PC-3 (cell line): ENCODE measurements around the gene IDS. TPM values are rescaled to one million over a fixed set of nuclear protein-coding genes. Genes with fewer than 3 reads are reported as not detected.
"Not testable (repeated sequence)": the region's sequence is repeated elsewhere in the genome, so short reads cannot be mapped to it uniquely, and the experiment has no call there.

Experiments used
- ATAC-seq: fragments of 200-7000 bp; cut with Tn5 transposase; 2 replicates; pipeline ENCODE4 v1.9.1; 2020; ENCODE audit warnings: mild to moderate bottlenecking, moderate library complexity
- BruUV-seq: library from RNA; stranded (reverse); fragments of 400-500 nt; replicated peaks from 2 replicates; lab custom pipeline; 2021; lab: Mats Ljungman, UMichigan
- CTCF ChIA-PET: fragments of 300-600 bp; sonication (Branson Sonifier 250); formaldehyde crosslinking; loops from one replicate; lab custom pipeline; 2022; ENCODE audit warnings: antibody characterized with exemption; lab: Charles Lee
- POLR2A ChIA-PET: fragments of 300-600 bp; sonication (Branson Sonifier 250); formaldehyde crosslinking; loops from one replicate; lab custom pipeline; 2022; ENCODE audit warnings: antibody characterized with exemption; ENCODE audit not compliant: unreplicated experiment; lab: Charles Lee
- DNase-seq: peaks from one replicate; pipeline ENCODE4 v3.0.0-alpha.2; 2015
- H2AFZ ChIP-seq: fragments of 300-600 bp; sonication (generic); 2 replicates; pipeline ENCODE4 v1.6.0; 2016; ENCODE audit warnings: antibody characterized with exemption, low read length
- H3F3A ChIP-seq: fragments of 300-600 bp; sonication (generic); one replicate; pipeline ENCODE4 v1.6.0; 2017; ENCODE audit warnings: antibody characterized with exemption, low read length, control low read depth, mild to moderate bottlenecking; ENCODE audit not compliant: unreplicated experiment
- H3K27ac ChIP-seq: fragments of 300-600 bp; sonication (generic); 2 replicates; pipeline ENCODE4 v1.5.1; 2016; ENCODE audit warnings: mild to moderate bottlenecking, low read length
- H3K27me3 ChIP-seq: fragments of 300-600 bp; sonication (generic); 2 replicates; pipeline ENCODE4 v1.6.1; 2016; ENCODE audit warnings: low read length, mixed read lengths
- H3K36me3 ChIP-seq: fragments of 300-600 bp; sonication (generic); 2 replicates; pipeline ENCODE4 v1.6.1; 2016; ENCODE audit warnings: low read depth, mixed run types, low read length, mixed read lengths
- H3K4me1 ChIP-seq: fragments of 300-600 bp; sonication (generic); 2 replicates; pipeline ENCODE4 v1.5.1; 2016; ENCODE audit warnings: low read length; ENCODE audit not compliant: insufficient read depth
- H3K4me2 ChIP-seq: fragments of 300-600 bp; sonication (generic); 2 replicates; pipeline ENCODE4 v1.6.0; 2016; ENCODE audit warnings: low read length
- H3K4me3 ChIP-seq: fragments of 300-600 bp; sonication (generic); 2 replicates; pipeline ENCODE4 v1.5.1; 2016; ENCODE audit warnings: mild to moderate bottlenecking, low read length, mixed read lengths
- H3K79me2 ChIP-seq: fragments of 300-600 bp; sonication (generic); 2 replicates; pipeline ENCODE4 v1.6.1; 2017; ENCODE audit warnings: low read length, mixed read lengths
- H3K9ac ChIP-seq: fragments of 300-600 bp; sonication (generic); 2 replicates; pipeline ENCODE4 v1.6.0; 2016; ENCODE audit warnings: mild to moderate bottlenecking, low read length
- H3K9me2 ChIP-seq: fragments of 300-600 bp; sonication (generic); replicated peaks from 2 replicates; pipeline ENCODE4 v1.6.1; 2016; ENCODE audit warnings: mixed run types, low read length, mixed read lengths
- H3K9me3 ChIP-seq: fragments of 300-600 bp; sonication (generic); 2 replicates; pipeline ENCODE4 v1.6.1; 2016; ENCODE audit warnings: low read length, mixed read lengths
- H4K20me1 ChIP-seq: fragments of 300-600 bp; sonication (generic); 2 replicates; pipeline ENCODE4 v1.6.1; 2016; ENCODE audit warnings: low read length, mixed read lengths
- CTCF ChIP-seq: fragments of 300-600 bp; sonication (generic); conservative IDR thresholded peaks from 2 replicates; pipeline ENCODE4 v1.5.1; 2017; ENCODE audit warnings: antibody characterized with exemption, low read depth, mild to moderate bottlenecking, low read length
- EZH2 ChIP-seq: fragments of 300-600 bp; sonication (generic); IDR thresholded peaks from one replicate; pipeline ENCODE4 v1.6.1; 2017; ENCODE audit warnings: antibody characterized with exemption, mild to moderate bottlenecking, low read length; ENCODE audit not compliant: unreplicated experiment
- EZH2phosphoT487 ChIP-seq: fragments of 300-600 bp; sonication (generic); IDR thresholded peaks from 2 replicates; pipeline ENCODE4 v1.6.1; 2018; ENCODE audit warnings: mild to moderate bottlenecking, antibody characterized with exemption, low read length, borderline replicate concordance
- intact Hi-C: fragments of 100-400 bp; cut with micrococcal nuclease; formaldehyde crosslinking; loops from 2 replicates; pipeline ENCODE4 v1.9.0; 2023
- total RNA-seq: library from RNA; depleted of rRNA; stranded (reverse); fragments of >200 nt; gene quantifications from 2 replicates; pipeline ENCODE4 v1.2.3, GENCODE V29; 2014

Gene IDS
- total RNA-seq, 1 experiment from 2014 or later = 72.9 TPM

- ATAC-seq (no peak), DNase-seq (no peak)
- Histone ChIP-seq H3F3A (no peaks in the 10 kb centered on the region), H3K9me3 (no peaks in the 10 kb centered on the region), H3K9me2 (no peaks in the 10 kb centered on the region), H3K4me1 (peaks cover 37% of the 10 kb centered on the region), H3K4me2 (peak overlapping the region; percentile 97), H3K4me3 (peak overlapping the region; percentile 86; the same call in 1 of the 2 replicates), H2AFZ (peak overlapping the region; percentile 67), H4K20me1 (peaks cover 7% of the 10 kb centered on the region; the same call in 1 of the 2 replicates), H3K27ac (0 out of 2 replicates have a peak overlapping the region, but pooled peaks have one; percentile 10), H3K79me2 (peaks cover 22% of the 10 kb centered on the region), H3K36me3 (peaks cover 14% of the 10 kb centered on the region; the same call in 1 of the 2 replicates), H3K9ac (no peak overlapping the region; the same call in 1 of the 2 replicates), H3K27me3 (no peaks in the 10 kb centered on the region)
- ChIA-PET POLR2A (interaction anchor here (0.6 to 0.7 kb wide), 2 partner anchors 11 to 33 kb away, joined by 4 to 6 read pairs; no protein-coding TSS in a partner anchor), CTCF (no interaction called here)
- TF ChIP-seq EZH2phosphoT487 = no peak
- no peak for TF ChIP-seq CTCF
- no peak for TF ChIP-seq EZH2
- BruUV-seq = no TSS peak
- intact Hi-C loops = loop anchor here (1.0 kb wide), 1 partner anchor 10 kb away; no protein-coding TSS in a partner anchor
Observed at GRCh38 chrX:149505671-149506070, 565 bp upstream of the IDS start.

DNA sequence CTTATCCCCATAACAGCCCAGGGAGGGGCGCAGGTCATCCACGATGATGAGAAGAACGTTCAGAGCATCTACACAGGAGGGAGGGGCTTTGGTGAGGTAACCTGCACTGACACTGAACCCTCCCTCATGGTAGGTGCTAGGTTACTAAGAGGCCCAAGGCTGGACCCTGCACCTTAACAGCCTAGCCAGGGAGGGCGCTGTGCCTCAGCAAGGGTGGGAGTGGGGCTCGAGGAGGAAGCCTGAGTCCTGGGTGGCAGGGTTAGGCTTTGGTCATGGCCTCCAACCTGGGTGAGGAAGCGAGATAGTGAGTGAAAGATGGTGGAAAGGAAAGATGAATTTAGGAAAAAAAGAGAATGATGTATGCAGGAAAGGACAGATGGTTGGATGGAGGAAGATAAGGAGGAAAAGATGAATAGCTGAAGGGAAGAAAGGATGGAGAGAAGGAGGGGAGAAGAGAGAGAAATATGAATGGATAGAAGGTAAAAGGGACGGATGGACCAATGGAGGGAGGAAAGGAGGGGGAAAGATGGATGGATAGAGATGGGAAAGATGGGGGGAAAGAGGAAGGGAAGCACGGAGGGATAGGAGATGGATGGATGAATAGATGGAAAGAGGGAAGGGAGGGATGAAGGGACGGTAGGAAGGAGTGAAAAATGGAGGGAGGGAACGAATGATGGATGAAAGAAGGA lies 736 bp downstream of the IDS start:
- Histone ChIP-seq H3K9me2 (no peaks in the 10 kb centered on the region), H3K27me3 (no peaks in the 10 kb centered on the region), H3K4me1 (peaks cover 27% of the 10 kb centered on the region), H3K9ac (peak overlapping the region; percentile 82), H3K9me3 (no peaks in the 10 kb centered on the region), H3K36me3 (peaks cover 14% of the 10 kb centered on the region; the same call in 1 of the 2 replicates), H2AFZ (no peak overlapping the region), H3K79me2 (peaks cover 22% of the 10 kb centered on the region), H3K4me3 (peak overlapping the region; percentile 86), H3K27ac (peak overlapping the region; percentile 67), H4K20me1 (peaks cover 7% of the 10 kb centered on the region; the same call in 1 of the 2 replicates), H3K4me2 (peak overlapping the region; percentile 97), H3F3A (no peaks in the 10 kb centered on the region)
- TF ChIP-seq EZH2phosphoT487 = no peak
- TF ChIP-seq CTCF = peak; percentile 49
- TF ChIP-seq EZH2 = no peak
- POLR2A ChIA-PET = no interaction called here
- CTCF ChIA-PET = no interaction called here
- ATAC-seq (no peak), DNase-seq (peak; percentile 30)
- BruUV-seq = TSS peak; percentile 53
- intact Hi-C loops = no loop called here

DNA sequence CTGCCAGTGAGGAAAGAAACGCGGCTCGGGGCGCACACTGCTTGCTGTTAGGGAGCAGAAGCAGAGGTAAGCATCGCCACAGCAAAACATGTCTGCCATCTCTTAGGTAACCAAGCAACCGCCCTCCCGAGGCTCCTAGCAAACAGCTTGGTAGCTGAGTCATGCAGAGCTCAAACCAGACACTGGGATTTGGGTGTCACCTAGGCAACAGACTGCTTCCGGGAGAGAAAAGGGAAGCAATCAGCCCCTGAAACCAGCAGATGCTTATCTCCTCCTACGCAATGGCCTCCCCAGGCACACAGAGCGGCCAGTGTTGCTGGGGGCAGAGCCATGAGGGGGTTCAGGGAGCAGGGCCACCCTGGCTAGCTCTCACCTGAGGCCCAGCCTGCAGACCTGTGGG lies 1.7 kb downstream of the IDS start:
- H3K4me3 ChIP-seq, BruUV-seq, CTCF ChIA-PET, H2AFZ ChIP-seq, H3K9me2 ChIP-seq, intact Hi-C loops, H3K27ac ChIP-seq, H3K9ac ChIP-seq, H3F3A ChIP-seq, H4K20me1 ChIP-seq, H3K27me3 ChIP-seq, H3K9me3 ChIP-seq, POLR2A ChIA-PET: not testable (repeated sequence)
- peaks cover 22% of the 10 kb centered on the region for H3K79me2 ChIP-seq
- DNase-seq (peak; percentile 45), ATAC-seq (peak; percentile 38)
- H3K36me3 ChIP-seq = peaks cover 17% of the 10 kb centered on the region; the same call in 1 of the 2 replicates
- peak overlapping the region; percentile 97; the same call in 1 of the 2 replicates for H3K4me2 ChIP-seq
- H3K4me1 ChIP-seq = peaks cover 27% of the 10 kb centered on the region

- H3K9me3 ChIP-seq, H3K27me3 ChIP-seq, ATAC-seq, intact Hi-C loops, DNase-seq, POLR2A ChIA-PET, H3K4me3 ChIP-seq, H3K9ac ChIP-seq, BruUV-seq, H3K9me2 ChIP-seq, H3F3A ChIP-seq, H2AFZ ChIP-seq, H3K27ac ChIP-seq, CTCF ChIA-PET, H4K20me1 ChIP-seq, H3K4me2 ChIP-seq: not testable (repeated sequence)
- Histone ChIP-seq H3K79me2 (peaks cover 22% of the 10 kb centered on the region), H3K36me3 (peaks cover 17% of the 10 kb centered on the region; the same call in 1 of the 2 replicates), H3K4me1 (peaks cover 31% of the 10 kb centered on the region)
Observed at GRCh38 chrX:149502923-149503322, 2.2 kb downstream of the IDS start.
